PC-9 (cell line): ENCODE results near the gene TGFBI. TPM values are rescaled to one million over a fixed set of nuclear protein-coding genes. Genes with fewer than 3 reads are reported as not detected.

Experiments used
- BruUV-seq: library from RNA; stranded (reverse); fragments of 400-500 nt; replicated peaks from 2 replicates; lab custom pipeline; 2021; lab: Mats Ljungman, UMichigan
- CTCF ChIA-PET: fragments of 300-600 bp; sonication (Branson Sonifier 250); formaldehyde crosslinking; loops from one replicate; lab custom pipeline; 2022; ENCODE audit warnings: antibody characterized with exemption; lab: Charles Lee
- POLR2A ChIA-PET: fragments of 300-600 bp; sonication (Branson Sonifier 250); formaldehyde crosslinking; loops from one replicate; lab custom pipeline; 2022; ENCODE audit warnings: antibody characterized with exemption; ENCODE audit not compliant: unreplicated experiment; lab: Charles Lee
- DNase-seq, 2 experiments: peaks; one replicate each; pipeline versions ENCODE4 v3.0.0 to v3.0.0-alpha.2; 2015 to 2022; ENCODE audit warnings: mixed read lengths in 1 of 2
- H2AFZ ChIP-seq: fragments of 200-600 bp; sonication (generic); 2 replicates; pipeline ENCODE4 v1.8.1; 2017; ENCODE audit warnings: antibody characterized with exemption
- H3F3A ChIP-seq: fragments of 200-600 bp; sonication (generic); 2 replicates; pipeline ENCODE4 v1.8.1; 2017; ENCODE audit warnings: antibody characterized with exemption, mild to moderate bottlenecking, low read depth; ENCODE audit not compliant: insufficient read depth
- H3K27ac ChIP-seq: fragments of 200-600 bp; sonication (generic); 2 replicates; pipeline ENCODE4 v1.6.1; 2016; ENCODE audit warnings: mixed run types
- H3K27me3 ChIP-seq: fragments of 200-600 bp; sonication (generic); 2 replicates; pipeline ENCODE4 v1.6.1; 2016; ENCODE audit warnings: low read depth, mixed run types; ENCODE audit not compliant: insufficient read depth
- H3K36me3 ChIP-seq: fragments of 200-600 bp; sonication (generic); 2 replicates; pipeline ENCODE4 v1.6.1; 2016; ENCODE audit warnings: low read depth, mixed run types
- H3K4me1 ChIP-seq: fragments of 200-600 bp; sonication (generic); replicated peaks from 2 replicates; pipeline ENCODE4 v1.6.1; 2016; ENCODE audit warnings: mixed run types; ENCODE audit not compliant: insufficient read depth
- H3K4me2 ChIP-seq: fragments of 200-600 bp; sonication (generic); 2 replicates; pipeline ENCODE4 v1.6.1; 2017; ENCODE audit warnings: mixed run types
- H3K4me3 ChIP-seq: fragments of 200-600 bp; sonication (generic); 2 replicates; pipeline ENCODE4 v1.6.1; 2016; ENCODE audit warnings: mixed run types
- H3K79me2 ChIP-seq: fragments of 200-600 bp; sonication (generic); 2 replicates; pipeline ENCODE4 v1.6.1; 2017; ENCODE audit warnings: low read depth, mixed run types
- H3K9me2 ChIP-seq: fragments of 200-600 bp; sonication (generic); 2 replicates; pipeline ENCODE4 v1.8.1; 2017; ENCODE audit warnings: mild to moderate bottlenecking; ENCODE audit not compliant: insufficient read depth
- H3K9me3 ChIP-seq: fragments of 200-600 bp; sonication (generic); 2 replicates; pipeline ENCODE4 v1.8.1; 2016; ENCODE audit warnings: low read depth; ENCODE audit not compliant: insufficient read depth
- H4K20me1 ChIP-seq: fragments of 200-600 bp; sonication (generic); 2 replicates; pipeline ENCODE4 v1.8.1; 2017; ENCODE audit not compliant: insufficient read depth
- EZH2 ChIP-seq: fragments of 200-600 bp; sonication (generic); IDR thresholded peaks from 2 replicates; pipeline ENCODE4 v1.8.0; 2017; ENCODE audit warnings: antibody characterized with exemption, low read depth
- intact Hi-C: fragments of 100-400 bp; cut with micrococcal nuclease; formaldehyde crosslinking; loops from one replicate; pipeline ENCODE4 v1.10.0; 2022; ENCODE audit not compliant: unreplicated experiment
- total RNA-seq: library from RNA; stranded (reverse); gene quantifications from 2 replicates; pipeline ENCODE4 v1.2.3, GENCODE V29; 2021
- TF ChIP-seq, protein P1 (sequence below): fragments of 200-600 bp; sonication (generic); conservative IDR thresholded peaks from 2 replicates; pipeline ENCODE4 v1.6.1; 2017; ENCODE audit warnings: mixed run types, antibody characterized with exemption, mild to moderate bottlenecking, moderate library complexity

The TGFBI gene
- total RNA-seq, 1 experiment from 2014 or later = 437 TPM

DNA sequence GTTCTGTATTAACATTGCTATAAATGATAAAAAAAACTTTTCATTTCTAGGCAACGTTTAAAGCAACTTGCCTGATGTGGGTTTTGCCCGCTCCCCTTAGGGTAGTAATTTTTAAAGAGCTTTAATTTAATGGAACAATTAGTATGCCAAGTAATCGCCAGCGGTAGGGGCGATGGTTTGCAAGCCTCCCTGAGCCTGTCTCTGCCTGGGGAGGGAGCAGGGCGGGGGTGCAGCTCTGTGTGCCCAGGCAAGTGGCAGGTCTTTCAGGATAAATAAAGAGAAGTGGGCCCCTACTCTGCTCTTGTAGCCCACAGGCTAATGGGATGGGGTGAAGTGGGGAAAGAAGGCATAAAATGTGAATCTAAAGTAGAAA lies 13.8 kb upstream of the TGFBI start:
- BruUV-seq = no TSS peak
- Histone ChIP-seq H4K20me1 (no peaks in the 10 kb centered on the region), H3K4me3 (no peak overlapping the region), H3K9me3 (0 out of 2 replicates have a peak, but pooled peaks cover 12% of the 10 kb centered on the region), H3K27me3 (no peaks in the 10 kb centered on the region), H3K4me2 (no peak overlapping the region), H3K36me3 (no peaks in the 10 kb centered on the region), H3K9me2 (no peaks in the 10 kb centered on the region), H3K79me2 (no peaks in the 10 kb centered on the region), H3K27ac (no peak overlapping the region), H3K4me1 (peaks cover 65% of the 10 kb centered on the region), H2AFZ (no peak overlapping the region), H3F3A (peaks cover 37% of the 10 kb centered on the region)
- POLR2A ChIA-PET = no interaction called here
- intact Hi-C loops = no loop called here
- CTCF ChIA-PET = interaction anchor here (0.6 kb wide), 1 partner anchor 40 kb away, joined by 3 read pairs; no protein-coding TSS in a partner anchor
- no peak for DNase-seq
- TF ChIP-seq EZH2 = no peak
- TF ChIP-seq, protein P1, sequence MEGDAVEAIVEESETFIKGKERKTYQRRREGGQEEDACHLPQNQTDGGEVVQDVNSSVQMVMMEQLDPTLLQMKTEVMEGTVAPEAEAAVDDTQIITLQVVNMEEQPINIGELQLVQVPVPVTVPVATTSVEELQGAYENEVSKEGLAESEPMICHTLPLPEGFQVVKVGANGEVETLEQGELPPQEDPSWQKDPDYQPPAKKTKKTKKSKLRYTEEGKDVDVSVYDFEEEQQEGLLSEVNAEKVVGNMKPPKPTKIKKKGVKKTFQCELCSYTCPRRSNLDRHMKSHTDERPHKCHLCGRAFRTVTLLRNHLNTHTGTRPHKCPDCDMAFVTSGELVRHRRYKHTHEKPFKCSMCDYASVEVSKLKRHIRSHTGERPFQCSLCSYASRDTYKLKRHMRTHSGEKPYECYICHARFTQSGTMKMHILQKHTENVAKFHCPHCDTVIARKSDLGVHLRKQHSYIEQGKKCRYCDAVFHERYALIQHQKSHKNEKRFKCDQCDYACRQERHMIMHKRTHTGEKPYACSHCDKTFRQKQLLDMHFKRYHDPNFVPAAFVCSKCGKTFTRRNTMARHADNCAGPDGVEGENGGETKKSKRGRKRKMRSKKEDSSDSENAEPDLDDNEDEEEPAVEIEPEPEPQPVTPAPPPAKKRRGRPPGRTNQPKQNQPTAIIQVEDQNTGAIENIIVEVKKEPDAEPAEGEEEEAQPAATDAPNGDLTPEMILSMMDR = no peak

DNA sequence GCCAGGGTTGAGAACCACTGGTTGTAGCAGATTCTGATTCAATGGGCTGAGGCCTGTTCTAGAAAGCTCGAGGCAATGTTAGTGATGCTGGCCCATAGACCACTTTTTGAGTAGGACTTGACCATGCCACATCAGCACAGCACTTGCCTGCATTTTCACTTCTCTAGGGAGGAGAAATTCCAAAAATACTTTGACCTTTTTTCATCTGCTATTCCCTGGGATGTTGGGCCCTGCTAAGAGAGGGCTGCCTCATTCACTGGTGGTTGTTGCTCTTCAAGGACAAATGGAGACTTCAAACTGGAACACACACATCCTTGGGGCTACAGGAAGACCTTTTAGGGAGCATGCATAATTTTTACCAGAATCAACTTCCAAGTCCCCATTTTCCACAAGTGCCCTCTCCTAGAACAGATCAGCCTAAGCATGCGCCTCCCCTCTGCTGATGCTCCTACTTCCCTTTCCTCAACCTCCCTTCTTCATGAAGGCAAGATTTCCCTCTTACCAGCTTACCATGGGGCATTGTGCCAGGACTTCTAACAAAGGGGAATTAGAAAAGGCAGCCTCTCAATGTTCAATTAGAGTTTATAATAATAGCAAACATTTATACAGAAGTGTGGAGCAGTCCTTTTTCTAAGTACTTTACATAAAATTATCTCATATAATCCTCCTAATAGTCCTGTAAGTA lies 12.7 kb upstream of the TGFBI start:
- 0 out of 2 replicates have a peak, but pooled peaks cover 12% of the 10 kb centered on the region for H3K9me3 ChIP-seq
- BruUV-seq = no TSS peak
- H3F3A ChIP-seq = peaks cover 46% of the 10 kb centered on the region
- H2AFZ ChIP-seq = no peak overlapping the region
- H3K27ac ChIP-seq = peak overlapping the region; percentile 97
- DNase-seq = no peak
- ChIA-PET CTCF (no interaction called here), POLR2A (no interaction called here)
- no peaks in the 10 kb centered on the region for H3K36me3 ChIP-seq
- H4K20me1 ChIP-seq = no peaks in the 10 kb centered on the region
- TF ChIP-seq, protein P1 = no peak
- no peak for TF ChIP-seq EZH2
- H3K4me2 ChIP-seq = no peak overlapping the region
- peaks cover 74% of the 10 kb centered on the region for H3K4me1 ChIP-seq
- intact Hi-C loops = no loop called here
- H3K9me2 ChIP-seq = no peaks in the 10 kb centered on the region
- H3K27me3 ChIP-seq = no peaks in the 10 kb centered on the region
- no peak overlapping the region for H3K4me3 ChIP-seq
- no peaks in the 10 kb centered on the region for H3K79me2 ChIP-seq

DNA sequence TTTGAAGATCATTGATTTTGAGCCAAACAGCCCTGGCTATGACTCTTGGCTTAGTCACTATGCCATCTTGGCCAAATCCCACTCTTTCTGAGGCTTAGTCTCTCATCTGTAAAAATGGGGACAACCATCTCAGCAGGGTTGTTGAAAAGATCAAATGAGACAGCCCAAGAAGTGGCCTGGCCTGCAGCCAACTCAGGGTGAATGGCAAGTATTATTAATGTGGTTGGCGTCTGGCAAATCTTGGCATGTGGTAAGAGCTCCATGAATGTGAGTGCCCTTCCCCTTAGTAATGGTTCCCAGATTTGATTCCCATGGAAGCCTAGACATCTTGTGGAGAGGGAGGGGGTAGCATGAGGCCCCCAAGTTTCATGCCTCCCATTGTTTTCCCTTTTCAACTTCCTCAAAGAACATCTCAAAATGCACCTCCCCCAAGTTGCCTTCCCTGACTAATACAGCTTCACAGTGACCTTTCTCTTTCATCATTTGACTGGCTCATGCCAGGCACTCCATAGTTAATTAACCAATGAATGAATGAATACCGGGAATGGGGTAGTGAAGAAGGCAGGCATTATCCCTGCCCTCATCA lies 11.8 kb upstream of the TGFBI start:
- no peaks in the 10 kb centered on the region for H3K36me3 ChIP-seq
- no peaks in the 10 kb centered on the region for H3K27me3 ChIP-seq
- peak; percentile 86 to 89 for DNase-seq
- H3K9me2 ChIP-seq = no peaks in the 10 kb centered on the region
- H3K4me1 ChIP-seq = peaks cover 74% of the 10 kb centered on the region
- TF ChIP-seq, protein P1 = no peak
- no peak for TF ChIP-seq EZH2
- peak overlapping the region; percentile 14 for H3K4me2 ChIP-seq
- H4K20me1 ChIP-seq = no peaks in the 10 kb centered on the region
- H3K79me2 ChIP-seq = no peaks in the 10 kb centered on the region
- no peak overlapping the region for H2AFZ ChIP-seq
- H3F3A ChIP-seq = peaks cover 49% of the 10 kb centered on the region
- intact Hi-C loops = no loop called here
- ChIA-PET POLR2A (interaction anchor here (1.0 kb wide), 1 partner anchor 27 kb away, joined by 6 read pairs; no protein-coding TSS in a partner anchor), CTCF (no interaction called here)
- peak overlapping the region; percentile 97 for H3K27ac ChIP-seq
- no peak overlapping the region for H3K4me3 ChIP-seq
- H3K9me3 ChIP-seq = 0 out of 2 replicates have a peak, but pooled peaks cover 12% of the 10 kb centered on the region
- no TSS peak for BruUV-seq
